Breast epithelium (tissue), 4 donors: ENCODE measurements around the gene MCU. TPM values are rescaled to one million over a fixed set of nuclear protein-coding genes. Genes with fewer than 3 reads are reported as not detected.
A peak's percentile ranks its signal among the peaks of the same experiment; 100 is the strongest.

Experiments used
- DNase-seq, 2 donors: peaks; one replicate each; pipeline ENCODE4 v3.0.0-alpha.2; 2019; ENCODE audit warnings: low spot score in 2 of 2
- H3K27ac ChIP-seq, 2 donors: fragments of 200-600 bp; sonication (generic) in 1 of 2; one replicate each; pipeline ENCODE4 v1.5.1; 2016 to 2019; ENCODE audit warnings: mild to moderate bottlenecking in 1 of 2
- H3K27me3 ChIP-seq, 2 donors: fragments of 200-600 bp; sonication (generic) in 1 of 2; one replicate each; pipeline versions ENCODE4 v1.5.1 to v1.6.0; 2017 to 2019; ENCODE audit warnings: control low read depth in 1 of 2, mild to moderate bottlenecking in 1 of 2
- H3K36me3 ChIP-seq: fragments of 200-600 bp; one replicate; pipeline ENCODE4 v1.5.1; 2019
- H3K4me1 ChIP-seq, 2 donors: fragments of 200-600 bp; sonication (generic); one replicate each; pipeline ENCODE4 v1.5.1; 2016 to 2019; ENCODE audit warnings: control low read depth in 1 of 2
- H3K4me3 ChIP-seq, 3 donors: fragments of 200-600 bp; sonication (generic); 1 replicate in 2 of 3; 2 replicates in 1 of 3; pipeline ENCODE4 v1.5.1; 2016 to 2019; ENCODE audit warnings: mild to moderate bottlenecking in 3 of 3, moderate library complexity in 2 of 3
- H3K9me3 ChIP-seq, 2 donors: fragments of 200-600 bp; sonication (generic) in 1 of 2; one replicate each; pipeline ENCODE4 v1.5.1; 2016 to 2019; ENCODE audit warnings: control low read depth in 1 of 2
- CTCF ChIP-seq, 3 donors: fragments of 450-650 bp; IDR thresholded peaks; one replicate each; pipeline ENCODE4 v1.5.1; 2016 to 2017; ENCODE audit warnings: antibody characterized with exemption in 3 of 3, mild to moderate bottlenecking in 3 of 3, moderate library complexity in 3 of 3
- POLR2A ChIP-seq: fragments of 450-650 bp; IDR thresholded peaks from one replicate; pipeline ENCODE4 v1.6.1; 2016; ENCODE audit warnings: antibody characterized with exemption, mild to moderate bottlenecking, moderate library complexity
- POLR2AphosphoS5 ChIP-seq, 3 donors: sonication (generic); formaldehyde crosslinking; IDR thresholded peaks; one replicate each; pipeline ENCODE4 v1.6.1; 2017; ENCODE audit warnings: antibody characterized with exemption in 3 of 3
- intact Hi-C: fragments of 100-400 bp; cut with DNase I; formaldehyde crosslinking; loops from one replicate; pipeline ENCODE4 v1.15.1; 2023; ENCODE audit warnings: low total_unique reads
- total RNA-seq, 3 donors: library from RNA; depleted of rRNA; stranded (reverse); fragments of >200 nt; gene quantifications; one replicate each; pipeline ENCODE4 v1.1.0, GENCODE V29; 2016

MCU gene
- total RNA-seq, 3 donors from 2014 or later, result 11.7 to 27.4 (median 20.6) TPM

GRCh38 chr10:72802332-72802731, 110.4 kb downstream of the MCU start:
- no peaks in the 10 kb centered on the region for H3K27me3 ChIP-seq
- intact Hi-C loops, result no loop called here
- H3K9me3 ChIP-seq, result no peaks in the 10 kb centered on the region
- TF ChIP-seq POLR2AphosphoS5 (IDR thresholded peaks at IDR 0.05) (no peak), POLR2A (no peak), CTCF (IDR thresholded peaks at IDR 0.05) (no peak)
- DNase-seq, result no peak
- peak overlapping the region in 1 of 2 donors; percentile 6 for H3K27ac ChIP-seq
- H3K4me1 ChIP-seq, result no peaks in the 10 kb centered on the region
- H3K36me3 ChIP-seq, result no peaks in the 10 kb centered on the region
- H3K4me3 ChIP-seq, result no peak overlapping the region

- no peak for DNase-seq
- TF ChIP-seq POLR2AphosphoS5 (IDR thresholded peaks at IDR 0.05), result no peak
- no peak for TF ChIP-seq CTCF (IDR thresholded peaks at IDR 0.05)
- TF ChIP-seq POLR2A, result no peak
- no peak overlapping the region for H3K4me3 ChIP-seq
- H3K9me3 ChIP-seq, result no peaks in the 10 kb centered on the region
- intact Hi-C loops, result no loop called here
- no peaks in the 10 kb centered on the region for H3K4me1 ChIP-seq
- no peaks in the 10 kb centered on the region for H3K27me3 ChIP-seq
- peak overlapping the region in 1 of 2 donors; percentile 6 for H3K27ac ChIP-seq
- H3K36me3 ChIP-seq, result no peaks in the 10 kb centered on the region
These were observed 111.0 kb downstream of the MCU start for GRCh38 chr10:72802763-72803505.

- Histone ChIP-seq H3K9me3 (no peaks in the 10 kb centered on the region), H3K4me3 (no peak overlapping the region), H3K36me3 (no peaks in the 10 kb centered on the region), H3K4me1 (no peaks in the 10 kb centered on the region), H3K27ac (no peak overlapping the region), H3K27me3 (no peaks in the 10 kb centered on the region)
- intact Hi-C loops, result no loop called here
- TF ChIP-seq CTCF (IDR thresholded peaks at IDR 0.05) (no peak), POLR2A (no peak), POLR2AphosphoS5 (IDR thresholded peaks at IDR 0.05) (no peak)
- no peak for DNase-seq
These were observed 116.1 kb downstream of the MCU start for GRCh38 chr10:72808001-72808400.

- H3K9me3 ChIP-seq, result no peaks in the 10 kb centered on the region
- H3K4me3 ChIP-seq, result no peak overlapping the region
- no peak for DNase-seq
- intact Hi-C loops, result no loop called here
- no peak overlapping the region for H3K27ac ChIP-seq
- no peaks in the 10 kb centered on the region for H3K36me3 ChIP-seq
- no peaks in the 10 kb centered on the region for H3K4me1 ChIP-seq
- H3K27me3 ChIP-seq, result no peaks in the 10 kb centered on the region
- TF ChIP-seq CTCF (IDR thresholded peaks at IDR 0.05), result no peak
- no peak for TF ChIP-seq POLR2AphosphoS5 (IDR thresholded peaks at IDR 0.05)
- TF ChIP-seq POLR2A, result no peak
These were observed 117.1 kb downstream of the MCU start for GRCh38 chr10:72809006-72809405.

- no peaks in the 10 kb centered on the region for H3K27me3 ChIP-seq
- TF ChIP-seq POLR2A (no peak), CTCF (IDR thresholded peaks at IDR 0.05) (no peak), POLR2AphosphoS5 (IDR thresholded peaks at IDR 0.05) (no peak)
- no peak for DNase-seq
- H3K4me1 ChIP-seq, result no peaks in the 10 kb centered on the region
- H3K27ac ChIP-seq, result no peak overlapping the region
- intact Hi-C loops, result no loop called here
- H3K4me3 ChIP-seq, result no peak overlapping the region
- no peaks in the 10 kb centered on the region for H3K9me3 ChIP-seq
- H3K36me3 ChIP-seq, result no peaks in the 10 kb centered on the region
These were observed 119.0 kb downstream of the MCU start for GRCh38 chr10:72810976-72811375.
